Tibial nerve (tissue), 4 donors: Measurements from ENCODE around the gene NANP.

Experiments
- CTCF ChIP-seq, 5 experiments: fragments of 200-600 bp in 3 of 5; fragments of 450-650 bp in 2 of 5; sonication (generic) in 3 of 5; IDR thresholded peaks; one replicate each; pipeline ENCODE4 v1.5.1; 2016 to 2019; ENCODE audit warnings: antibody characterized with exemption in 5 of 5, mild to moderate bottlenecking in 3 of 5, moderate library complexity in 2 of 5
- EP300 ChIP-seq, 2 donors: sonication (generic); formaldehyde crosslinking; IDR thresholded peaks; one replicate each; pipeline ENCODE4 v1.6.1; 2017; ENCODE audit warnings: antibody characterized with exemption in 2 of 2, mild to moderate bottlenecking in 1 of 2
- POLR2A ChIP-seq, 2 donors: fragments of 450-650 bp; IDR thresholded peaks; one replicate each; pipeline ENCODE4 v1.6.1; 2017; ENCODE audit warnings: antibody characterized with exemption in 2 of 2, mild to moderate bottlenecking in 2 of 2, moderate library complexity in 2 of 2

GRCh38 chr20:25565578-25566157 lies 58.1 kb downstream of the NANP start:
- TF ChIP-seq CTCF (IDR thresholded peaks at IDR 0.05) (no peak), POLR2A (IDR thresholded peaks at IDR 0.05) (no peak), EP300 (IDR thresholded peaks at IDR 0.05) (no peak)
